ENCODE measurements around the gene KCNK7. TPM values are rescaled to one million over a fixed set of nuclear protein-coding genes. Genes with fewer than 3 reads are reported as not detected.
A peak's percentile ranks its signal among the peaks of the same experiment; 100 is the strongest.

Gene KCNK7
- total RNA-seq, 1 donor from 2014 or later, result 0.69 TPM

GRCh38 chr11:65625628-65626342 lies 30.2 kb upstream of the KCNK7 start:
- peak overlapping the region; percentile 50 for H3K4me3 Mint-ChIP-seq (ENCODE audit: unreplicated experiment)
- no peak overlapping the region for H3K27ac Mint-ChIP-seq (ENCODE audit: unreplicated experiment)
- DNase-seq, result peak; percentile 61
- no peaks in the 10 kb centered on the region for H3K36me3 Mint-ChIP-seq (ENCODE audit: unreplicated experiment)
- TF ChIP-seq CTCF (IDR thresholded peaks at IDR 0.05; ENCODE audit: partially characterized antibody, unreplicated experiment), result peak; percentile 49
- no peaks in the 10 kb centered on the region for H3K4me1 Mint-ChIP-seq (ENCODE audit: low read depth, unreplicated experiment)
- H3K27me3 Mint-ChIP-seq (ENCODE audit: unreplicated experiment), result peaks cover 2% of the 10 kb centered on the region
- H3K9me3 Mint-ChIP-seq (ENCODE audit: unreplicated experiment), result peaks cover 1% of the 10 kb centered on the region

GRCh38 chr11:65624931-65625627 lies 29.5 kb upstream of the KCNK7 start:
- Mint-ChIP-seq H3K4me3 (ENCODE audit: unreplicated experiment) (no peak overlapping the region), H3K4me1 (ENCODE audit: low read depth, unreplicated experiment) (no peaks in the 10 kb centered on the region), H3K36me3 (ENCODE audit: unreplicated experiment) (no peaks in the 10 kb centered on the region), H3K9me3 (ENCODE audit: unreplicated experiment) (peaks cover 1% of the 10 kb centered on the region), H3K27ac (ENCODE audit: unreplicated experiment) (no peak overlapping the region), H3K27me3 (ENCODE audit: unreplicated experiment) (peaks cover 2% of the 10 kb centered on the region)
- no peak for TF ChIP-seq CTCF (IDR thresholded peaks at IDR 0.05; ENCODE audit: partially characterized antibody, unreplicated experiment)
- no peak for DNase-seq

- Mint-ChIP-seq H3K36me3 (ENCODE audit: unreplicated experiment) (no peaks in the 10 kb centered on the region), H3K27ac (ENCODE audit: unreplicated experiment) (no peak overlapping the region), H3K4me3 (ENCODE audit: unreplicated experiment) (no peak overlapping the region), H3K9me3 (ENCODE audit: unreplicated experiment) (peaks cover 1% of the 10 kb centered on the region), H3K27me3 (ENCODE audit: unreplicated experiment) (peaks cover 4% of the 10 kb centered on the region), H3K4me1 (ENCODE audit: low read depth, unreplicated experiment) (no peaks in the 10 kb centered on the region)
- no peak for TF ChIP-seq CTCF (IDR thresholded peaks at IDR 0.05; ENCODE audit: partially characterized antibody, unreplicated experiment)
- no peak for DNase-seq
These were observed 28.4 kb upstream of the KCNK7 start for GRCh38 chr11:65623852-65624616.

- Mint-ChIP-seq H3K4me3 (ENCODE audit: unreplicated experiment) (no peak overlapping the region), H3K36me3 (ENCODE audit: unreplicated experiment) (no peaks in the 10 kb centered on the region), H3K9me3 (ENCODE audit: unreplicated experiment) (peaks cover 1% of the 10 kb centered on the region), H3K4me1 (ENCODE audit: low read depth, unreplicated experiment) (no peaks in the 10 kb centered on the region), H3K27me3 (ENCODE audit: unreplicated experiment) (peaks cover 5% of the 10 kb centered on the region), H3K27ac (ENCODE audit: unreplicated experiment) (no peak overlapping the region)
- TF ChIP-seq CTCF (IDR thresholded peaks at IDR 0.05; ENCODE audit: partially characterized antibody, unreplicated experiment), result no peak
- DNase-seq, result no peak
These were observed 27.6 kb upstream of the KCNK7 start for GRCh38 chr11:65623177-65623576.

Data from glutamatergic neuron (in vitro differentiated cells).